Stomach (tissue), 9 donors: ENCODE measurements around the gene CYP2A7. TPM values are rescaled to one million over a fixed set of nuclear protein-coding genes. Genes with fewer than 3 reads are reported as not detected.
"Not testable (repeated sequence)": the region's sequence is repeated elsewhere in the genome, so short reads cannot be mapped to it uniquely, and the experiment has no call there.

Experiments
- DNase-seq, 2 donors: peaks; one replicate each; pipeline versions ENCODE4 v3.0.0 to v3.0.0-alpha.2; 2013 to 2019
- H3K27ac ChIP-seq, 5 donors: fragments of 200-600 bp in 4 of 5; sonication (generic) in 4 of 5; one replicate each; pipeline ENCODE4 v1.5.1; 2013 to 2019; ENCODE audit warnings: mild to moderate bottlenecking in 1 of 5, moderate library complexity in 1 of 5
- H3K27me3 ChIP-seq, 3 donors: fragments of 200-600 bp; sonication (generic); one replicate each; pipeline ENCODE4 v1.5.1; 2017 to 2019; ENCODE audit warnings: mixed run types in 1 of 3
- H3K36me3 ChIP-seq, 4 donors: fragments of 200-600 bp; sonication (generic); 1 replicate in 3 of 4; 2 replicates in 1 of 4; pipeline ENCODE4 v1.5.1; 2016 to 2019
- H3K4me1 ChIP-seq, 4 donors: fragments of 200-600 bp; sonication (generic); one replicate each; pipeline ENCODE4 v1.5.1; 2016 to 2019
- H3K4me3 ChIP-seq, 4 donors: fragments of 200-600 bp; sonication (generic) in 3 of 4; one replicate each; pipeline ENCODE4 v1.5.1; 2016 to 2019; ENCODE audit warnings: mild to moderate bottlenecking in 1 of 4
- H3K9me3 ChIP-seq, 4 donors: fragments of 200-600 bp; sonication (generic); one replicate each; pipeline ENCODE4 v1.5.1; 2016 to 2019
- EP300 ChIP-seq: sonication (generic); formaldehyde crosslinking; IDR thresholded peaks from one replicate; pipeline ENCODE4 v1.6.1; 2017; ENCODE audit warnings: antibody characterized with exemption
- POLR2A ChIP-seq, 4 donors: fragments of 450-650 bp; IDR thresholded peaks; one replicate each; pipeline ENCODE4 v1.6.1; 2016; ENCODE audit warnings: antibody characterized with exemption in 4 of 4, control low read depth in 2 of 4, mild to moderate bottlenecking in 1 of 4, moderate library complexity in 1 of 4
- POLR2AphosphoS5 ChIP-seq, 3 donors: sonication (generic); formaldehyde crosslinking; IDR thresholded peaks; one replicate each; pipeline ENCODE4 v1.6.1; 2016; ENCODE audit warnings: antibody characterized with exemption in 3 of 3
- WGBS, 5 donors: extraction: QIAGEN DNeasy Blood & Tissue Kit in 3 of 5; methylation state at CpG; one replicate each; pipeline versions ENCODE4 v1.1.5 to v1.1.7; 2013 to 2018; 5-methylcytosine and 5-hydroxymethylcytosine counted together
- intact Hi-C: fragments of 100-400 bp; cut with DNase I; formaldehyde crosslinking; loops from one replicate; pipeline ENCODE4 v1.15.1; 2023; ENCODE audit warnings: low total_unique reads
- polyA plus RNA-seq, 3 donors: library from polyadenylated mRNA; stranded (reverse); fragments of 200-250 nt; gene quantifications; one replicate each; pipeline ENCODE4 v1.2.3, GENCODE V29; 2013
- total RNA-seq, 5 donors: library from RNA; depleted of rRNA; stranded (reverse); fragments of >200 nt; gene quantifications; one replicate each; pipeline versions ENCODE4 v1.1.0 to v1.2.3, GENCODE V29; 2014 to 2016
- TF ChIP-seq, protein P1 (sequence below), 7 experiments: fragments of 450-650 bp in 4 of 7; fragments of 200-600 bp in 3 of 7; sonication (generic) in 3 of 7; IDR thresholded peaks; one replicate each; pipeline ENCODE4 v1.5.1; 2016 to 2019; ENCODE audit warnings: antibody characterized with exemption in 7 of 7, control low read depth in 2 of 7, mild to moderate bottlenecking in 1 of 7
- donor health status: healthy with polysubstance abuse.
- donor health status: Bipolar disorder and iron deficiency.
- donor health status: healthy.

The CYP2A7 gene
- total and polyA plus RNA-seq, 8 donors: not detected

DNA sequence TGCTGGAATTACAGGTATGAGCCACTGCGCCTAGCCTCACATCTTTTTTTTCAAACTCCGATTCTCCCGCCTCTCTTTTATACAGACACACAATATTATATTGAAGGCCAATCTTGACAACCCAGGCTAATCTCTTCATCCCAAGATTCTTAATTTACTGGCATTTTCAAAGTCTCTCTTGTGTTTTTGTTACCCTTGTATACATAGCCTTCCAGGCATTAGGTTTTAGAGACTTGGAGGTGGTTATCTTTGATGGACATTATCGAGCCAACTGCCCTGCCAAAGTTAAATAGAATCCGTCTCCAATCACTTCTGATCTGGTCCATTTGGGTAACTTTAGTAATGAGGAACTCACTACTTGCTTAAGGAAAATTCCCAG is 14.4 kb upstream of the CYP2A7 start:
- Histone ChIP-seq H3K4me3 (no peak overlapping the region), H3K27me3 (peaks cover 0 to 7% (median 0%) of the 10 kb centered on the region in 3 donors), H3K9me3 (no peaks in the 10 kb centered on the region), H3K27ac (no peak overlapping the region), H3K4me1 (no peaks in the 10 kb centered on the region), H3K36me3 (no peaks in the 10 kb centered on the region)
- no peak for DNase-seq
- WGBS, 5 donors: 87 to 91% (median 90%) methylated on average over 5 of the region's 5 CpGs
- TF ChIP-seq, protein P1, sequence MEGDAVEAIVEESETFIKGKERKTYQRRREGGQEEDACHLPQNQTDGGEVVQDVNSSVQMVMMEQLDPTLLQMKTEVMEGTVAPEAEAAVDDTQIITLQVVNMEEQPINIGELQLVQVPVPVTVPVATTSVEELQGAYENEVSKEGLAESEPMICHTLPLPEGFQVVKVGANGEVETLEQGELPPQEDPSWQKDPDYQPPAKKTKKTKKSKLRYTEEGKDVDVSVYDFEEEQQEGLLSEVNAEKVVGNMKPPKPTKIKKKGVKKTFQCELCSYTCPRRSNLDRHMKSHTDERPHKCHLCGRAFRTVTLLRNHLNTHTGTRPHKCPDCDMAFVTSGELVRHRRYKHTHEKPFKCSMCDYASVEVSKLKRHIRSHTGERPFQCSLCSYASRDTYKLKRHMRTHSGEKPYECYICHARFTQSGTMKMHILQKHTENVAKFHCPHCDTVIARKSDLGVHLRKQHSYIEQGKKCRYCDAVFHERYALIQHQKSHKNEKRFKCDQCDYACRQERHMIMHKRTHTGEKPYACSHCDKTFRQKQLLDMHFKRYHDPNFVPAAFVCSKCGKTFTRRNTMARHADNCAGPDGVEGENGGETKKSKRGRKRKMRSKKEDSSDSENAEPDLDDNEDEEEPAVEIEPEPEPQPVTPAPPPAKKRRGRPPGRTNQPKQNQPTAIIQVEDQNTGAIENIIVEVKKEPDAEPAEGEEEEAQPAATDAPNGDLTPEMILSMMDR (IDR thresholded peaks at IDR 0.05): no peak
- TF ChIP-seq EP300 (no peak), POLR2AphosphoS5 (IDR thresholded peaks at IDR 0.05) (no peak), POLR2A (IDR thresholded peaks at IDR 0.05) (no peak)
- intact Hi-C loops: no loop called here

DNA sequence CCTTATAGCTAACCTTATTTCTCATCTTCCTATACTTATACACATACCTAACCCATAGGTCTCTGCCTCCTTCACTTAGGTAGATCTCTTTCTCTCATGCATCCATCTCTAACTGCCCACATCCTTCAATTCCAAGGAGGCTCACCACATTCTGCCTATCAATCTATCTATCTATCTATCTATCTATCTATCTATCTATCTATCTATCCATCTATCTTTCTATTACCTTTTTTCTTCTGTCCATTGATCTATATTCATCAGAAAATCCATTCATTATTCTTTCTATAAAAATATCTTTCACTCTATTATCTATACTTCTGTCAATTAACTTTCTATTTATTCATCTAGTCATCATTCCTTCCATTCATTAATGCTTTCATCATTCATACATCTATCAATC is 11.1 kb upstream of the CYP2A7 start:
- intact Hi-C loops: no loop called here
- TF ChIP-seq EP300 (no peak), POLR2A (IDR thresholded peaks at IDR 0.05) (no peak), POLR2AphosphoS5 (IDR thresholded peaks at IDR 0.05) (no peak)
- TF ChIP-seq, protein P1 (IDR thresholded peaks at IDR 0.05): no peak
- no peak overlapping the region for H3K27ac ChIP-seq
- no peaks in the 10 kb centered on the region for H3K9me3 ChIP-seq
- no peaks in the 10 kb centered on the region for H3K4me1 ChIP-seq
- no peak overlapping the region for H3K4me3 ChIP-seq
- peaks cover 0 to 19% (median 0%) of the 10 kb centered on the region in 3 donors for H3K27me3 ChIP-seq
- no peak for DNase-seq
- no peaks in the 10 kb centered on the region for H3K36me3 ChIP-seq

DNA sequence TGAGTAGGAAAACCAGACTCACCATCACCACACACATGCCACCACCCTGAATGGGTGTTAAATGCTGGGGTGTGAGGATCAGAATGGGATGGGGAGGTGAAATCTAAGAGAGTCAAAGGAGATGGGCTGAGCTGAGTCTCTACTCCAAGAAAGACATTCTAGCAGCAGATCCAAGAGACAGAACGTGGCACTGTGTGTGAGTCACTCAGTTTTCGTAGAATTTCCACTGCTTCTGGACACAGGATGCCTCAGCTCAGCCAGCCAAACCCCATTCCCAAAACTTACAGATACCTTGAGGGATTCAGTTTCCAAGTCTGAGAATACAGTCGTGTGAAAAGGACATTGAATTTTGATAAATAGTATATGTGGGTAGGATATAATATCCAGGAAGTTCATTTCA is 7.3 kb upstream of the CYP2A7 start:
- no peaks in the 10 kb centered on the region for H3K36me3 ChIP-seq
- H3K4me3 ChIP-seq: no peak overlapping the region
- H3K27ac ChIP-seq: no peak overlapping the region
- no peaks in the 10 kb centered on the region for H3K9me3 ChIP-seq
- H3K4me1 ChIP-seq: no peaks in the 10 kb centered on the region
- no peak for TF ChIP-seq EP300
- no peak for TF ChIP-seq POLR2A (IDR thresholded peaks at IDR 0.05)
- no peak for TF ChIP-seq POLR2AphosphoS5 (IDR thresholded peaks at IDR 0.05)
- TF ChIP-seq, protein P1 (IDR thresholded peaks at IDR 0.05): no peak
- intact Hi-C loops: no loop called here
- H3K27me3 ChIP-seq: peaks cover 0 to 19% (median 0%) of the 10 kb centered on the region in 3 donors
- no peak for DNase-seq
- WGBS, 5 donors: 48 to 57% (median 53%) methylated on average over 3 of the region's 3 CpGs

DNA sequence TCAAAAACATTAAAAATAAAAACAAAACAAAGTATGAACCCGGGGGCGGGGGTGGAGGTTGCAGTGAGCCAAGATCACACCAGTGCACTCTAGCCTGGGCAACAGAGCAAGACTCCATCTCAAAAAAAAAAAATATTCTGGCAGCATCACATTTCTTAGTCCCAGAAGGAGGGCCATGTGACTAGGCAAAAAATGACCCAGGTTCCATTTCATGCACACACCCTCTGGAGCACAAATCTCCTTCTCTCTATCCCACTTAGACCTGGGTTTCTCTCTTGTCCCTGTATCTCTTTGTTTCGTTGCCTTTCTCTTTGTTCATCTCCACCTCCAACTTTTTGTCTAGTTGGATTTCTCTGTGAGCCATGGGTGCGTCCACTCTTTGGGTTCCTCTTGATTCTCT is 6.2 kb upstream of the CYP2A7 start:
- Histone ChIP-seq H3K4me3 (no peak overlapping the region), H3K36me3 (no peaks in the 10 kb centered on the region), H3K9me3 (no peaks in the 10 kb centered on the region), H3K27ac (no peak overlapping the region), H3K4me1 (no peaks in the 10 kb centered on the region), H3K27me3 (peaks cover 0 to 12% (median 0%) of the 10 kb centered on the region in 3 donors)
- TF ChIP-seq, protein P1 (IDR thresholded peaks at IDR 0.05): no peak
- no peak for TF ChIP-seq POLR2A (IDR thresholded peaks at IDR 0.05)
- no peak for TF ChIP-seq EP300
- TF ChIP-seq POLR2AphosphoS5 (IDR thresholded peaks at IDR 0.05): no peak
- WGBS, 5 donors: 82 to 89% (median 83%) methylated on average over 4 of the region's 4 CpGs
- no peak for DNase-seq
- intact Hi-C loops: no loop called here

DNA sequence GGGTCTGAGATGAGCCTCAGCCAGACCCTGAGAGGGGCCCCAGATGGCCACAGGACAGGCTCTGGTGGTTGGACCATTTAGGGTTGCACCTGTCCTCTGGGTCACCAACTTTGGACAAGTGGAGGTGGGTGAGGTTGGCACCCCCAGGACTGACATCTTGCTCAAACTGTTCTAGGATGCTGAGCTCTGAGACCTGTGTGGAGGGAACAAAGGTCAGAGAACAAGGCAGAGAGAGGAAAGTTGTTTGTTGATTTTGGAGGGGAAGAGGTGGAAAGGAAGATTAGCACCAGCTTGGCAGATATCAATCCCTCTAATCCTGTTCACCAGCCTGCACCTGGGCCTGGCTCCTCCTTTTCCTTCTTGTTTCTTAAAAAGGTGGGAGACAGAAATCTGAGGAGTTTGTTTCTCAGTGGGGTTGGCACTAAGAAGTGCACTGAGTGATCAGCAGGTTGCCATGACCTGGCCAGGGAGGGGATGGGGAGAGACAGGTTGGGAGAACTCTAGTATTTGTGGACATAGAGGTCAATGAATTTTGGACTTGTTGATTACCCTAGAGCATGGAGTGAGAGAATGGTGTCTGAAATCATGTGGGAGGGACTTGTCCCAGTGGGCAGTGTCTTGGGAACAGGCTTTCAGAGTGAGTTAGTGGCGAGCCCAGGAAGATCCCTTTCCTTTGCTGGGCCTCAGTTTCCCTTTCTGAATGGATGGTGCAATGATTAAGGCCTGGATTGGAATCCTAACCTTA is 2.3 kb upstream of the CYP2A7 start:
- WGBS, 5 donors: no CpG with 5 or more reads among the region's 1 CpG
- H3K4me3 ChIP-seq, H3K4me1 ChIP-seq, H3K9me3 ChIP-seq, H3K27ac ChIP-seq, DNase-seq, intact Hi-C loops, H3K36me3 ChIP-seq: not testable (repeated sequence)
- peaks cover 0 to 23% (median 0%) of the 10 kb centered on the region in 3 donors for H3K27me3 ChIP-seq

DNA sequence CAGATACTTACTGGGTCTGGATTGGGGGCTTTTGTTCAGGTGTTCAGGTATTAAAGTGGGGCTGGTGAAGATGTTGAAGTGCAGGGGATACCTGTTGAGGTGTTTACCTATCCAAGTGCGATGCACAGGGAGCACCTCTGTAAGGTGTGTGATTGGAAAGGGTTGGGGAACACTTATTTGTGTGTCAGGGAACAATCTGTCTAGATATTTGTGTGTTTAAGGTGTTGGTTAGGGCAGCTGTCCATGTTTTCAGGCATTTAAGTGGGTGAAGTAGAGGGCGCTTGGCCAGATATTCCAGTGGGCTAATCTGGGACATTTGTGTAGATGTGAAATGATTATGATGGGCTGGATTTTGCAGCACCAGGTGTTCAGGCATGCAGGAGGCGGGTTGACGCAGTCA is 2.7 kb downstream of the CYP2A7 start:
- intact Hi-C loops, H3K9me3 ChIP-seq, H3K27ac ChIP-seq, DNase-seq, H3K4me1 ChIP-seq, H3K36me3 ChIP-seq, H3K4me3 ChIP-seq: not testable (repeated sequence)
- H3K27me3 ChIP-seq: peaks cover 0 to 53% (median 0%) of the 10 kb centered on the region in 3 donors
- 56 to 95% (median 72%) methylated on average over 3 to 4 of the region's 4 CpGs for WGBS, 5 donors

DNA sequence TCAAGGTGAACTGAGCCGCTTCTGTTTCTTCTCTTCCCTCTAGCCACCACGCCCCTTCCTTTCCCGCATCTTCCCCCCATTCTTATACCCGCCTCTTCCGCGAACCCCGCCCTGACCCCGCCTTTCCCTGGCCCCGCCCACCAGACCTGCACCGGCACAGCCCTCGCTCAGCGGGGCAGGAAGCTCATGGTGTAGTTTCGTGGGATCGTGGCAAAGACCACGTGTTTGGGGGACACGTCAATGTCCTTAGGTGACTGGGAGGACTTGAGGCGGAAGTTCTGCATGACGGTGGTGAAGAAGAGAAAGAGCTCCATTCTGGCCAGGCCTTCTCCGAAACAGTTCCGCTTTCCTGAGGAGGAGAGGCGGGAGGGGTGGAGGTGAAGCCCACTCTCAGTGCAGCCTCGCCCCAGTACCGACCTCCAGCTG is 6.5 kb downstream of the CYP2A7 start:
- 5 to 11% (median 6%) methylated on average over 17 to 19 of the region's 23 CpGs for WGBS, 5 donors
- peak; percentile 82 to 90 for DNase-seq
- H3K36me3 ChIP-seq, H3K9me3 ChIP-seq, intact Hi-C loops, H3K4me1 ChIP-seq: not testable (repeated sequence)
- Histone ChIP-seq H3K27ac (peak overlapping the region in 1 of 5 donors; percentile 14), H3K4me3 (peak overlapping the region in 1 of 4 donors; percentile 29), H3K27me3 (peaks cover 0 to 41% (median 0%) of the 10 kb centered on the region in 3 donors)
